Uterus (tissue), 2 donors: ENCODE results near the gene BRAF.

ENCODE experiments used
- POLR2A ChIP-seq, 2 donors: fragments of 450-650 bp; IDR thresholded peaks; one replicate each; pipeline ENCODE4 v1.6.1; 2016; ENCODE audit warnings: antibody characterized with exemption in 2 of 2, mild to moderate bottlenecking in 1 of 2, moderate library complexity in 1 of 2
- TF ChIP-seq, protein P1 (sequence below), 4 experiments: fragments of 200-600 bp in 2 of 4; fragments of 450-650 bp in 2 of 4; sonication (generic) in 2 of 4; IDR thresholded peaks; one replicate each; pipeline ENCODE4 v1.5.1; 2016 to 2019; ENCODE audit warnings: antibody characterized with exemption in 4 of 4, mild to moderate bottlenecking in 2 of 4, moderate library complexity in 1 of 4

DNA sequence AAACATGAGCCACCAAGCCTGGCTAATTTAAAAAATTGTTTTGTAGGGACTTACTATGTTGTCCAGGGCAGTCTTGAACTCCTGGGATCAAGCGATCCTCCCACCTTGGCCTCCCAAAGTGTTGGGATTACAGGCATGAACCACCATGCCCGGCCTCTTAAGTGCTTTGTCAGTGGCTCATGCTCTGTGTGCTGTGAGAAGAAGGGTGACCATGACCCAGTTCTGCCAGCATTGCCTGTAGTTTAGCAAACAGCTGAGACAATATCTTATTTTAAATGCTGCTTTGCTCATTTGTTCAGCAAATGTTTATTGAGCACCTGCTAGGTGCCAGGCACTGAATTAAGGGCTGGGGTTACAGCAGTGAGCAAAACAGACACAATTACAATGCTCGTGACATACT, 243.0 kb downstream of the BRAF start:
- TF ChIP-seq, protein P1, sequence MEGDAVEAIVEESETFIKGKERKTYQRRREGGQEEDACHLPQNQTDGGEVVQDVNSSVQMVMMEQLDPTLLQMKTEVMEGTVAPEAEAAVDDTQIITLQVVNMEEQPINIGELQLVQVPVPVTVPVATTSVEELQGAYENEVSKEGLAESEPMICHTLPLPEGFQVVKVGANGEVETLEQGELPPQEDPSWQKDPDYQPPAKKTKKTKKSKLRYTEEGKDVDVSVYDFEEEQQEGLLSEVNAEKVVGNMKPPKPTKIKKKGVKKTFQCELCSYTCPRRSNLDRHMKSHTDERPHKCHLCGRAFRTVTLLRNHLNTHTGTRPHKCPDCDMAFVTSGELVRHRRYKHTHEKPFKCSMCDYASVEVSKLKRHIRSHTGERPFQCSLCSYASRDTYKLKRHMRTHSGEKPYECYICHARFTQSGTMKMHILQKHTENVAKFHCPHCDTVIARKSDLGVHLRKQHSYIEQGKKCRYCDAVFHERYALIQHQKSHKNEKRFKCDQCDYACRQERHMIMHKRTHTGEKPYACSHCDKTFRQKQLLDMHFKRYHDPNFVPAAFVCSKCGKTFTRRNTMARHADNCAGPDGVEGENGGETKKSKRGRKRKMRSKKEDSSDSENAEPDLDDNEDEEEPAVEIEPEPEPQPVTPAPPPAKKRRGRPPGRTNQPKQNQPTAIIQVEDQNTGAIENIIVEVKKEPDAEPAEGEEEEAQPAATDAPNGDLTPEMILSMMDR (IDR thresholded peaks at IDR 0.05) = no peak
- no peak for TF ChIP-seq POLR2A (IDR thresholded peaks at IDR 0.05)
